Measurements from ENCODE around the gene KLHL29.

- no peak for TF ChIP-seq POLR2AphosphoS5 (IDR thresholded peaks at IDR 0.05; ENCODE audit: low read depth, low read length)
- no peak for TF ChIP-seq POLR2A (IDR thresholded peaks at IDR 0.05; ENCODE audit: low read depth, low read length)
- no peak for TF ChIP-seq TAF1 (IDR thresholded peaks at IDR 0.05; ENCODE audit: borderline replicate concordance, low read depth, low read length)
Measured at GRCh38 chr2:23401427-23402204, 16.6 kb downstream of the KLHL29 start.
